ENCODE data around the gene CNTN6.

DNA sequence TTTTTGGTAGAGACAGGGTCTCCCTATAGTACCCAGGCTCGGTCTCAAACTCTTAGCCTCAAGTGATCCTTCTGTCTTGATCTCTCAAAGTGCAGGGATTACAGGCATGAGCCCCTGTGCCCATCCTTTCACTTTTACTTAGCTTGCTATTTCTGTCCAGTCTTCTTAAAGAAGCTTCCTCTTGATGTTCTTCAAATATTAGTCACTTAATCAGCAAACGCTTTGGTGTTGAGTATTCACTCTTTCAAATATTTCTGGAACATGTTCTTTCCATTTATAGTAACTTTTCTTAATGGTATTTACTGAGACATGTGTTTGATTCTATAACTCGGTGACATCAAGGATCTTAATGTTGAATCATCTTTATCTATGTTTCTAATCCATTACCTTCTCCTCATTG is 122.1 kb downstream of the CNTN6 start:
- TF ChIP-seq CTCF (conservative IDR thresholded peaks at IDR 0.05; ENCODE audit: low read depth in 2 of 2) (no peak), POLR2AphosphoS5 (IDR thresholded peaks at IDR 0.05; ENCODE audit: low read depth) (no peak), JUNB (IDR thresholded peaks at IDR 0.05; ENCODE audit: unreplicated experiment) (no peak), EZH2phosphoT487 (IDR thresholded peaks at IDR 0.05; ENCODE audit: unreplicated experiment) (no peak), EZH2 (IDR thresholded peaks at IDR 0.05; ENCODE audit: low read depth, unreplicated experiment) (no peak)

Measured in GM23338 (cell line).